Skeletal muscle satellite cell (primary cell): ENCODE measurements around the gene ISL2.

Source experiments
- H3K27me3 ChIP-seq: 2 replicates; pipeline ENCODE4 v1.7.0; 2013; ENCODE audit warnings: low read length; ENCODE audit not compliant: control insufficient read depth, insufficient read depth
- H3K36me3 ChIP-seq: 2 replicates; pipeline ENCODE4 v1.7.0; 2013; ENCODE audit warnings: mild to moderate bottlenecking, control low read depth, low read length; ENCODE audit not compliant: insufficient read depth
- H3K4me1 ChIP-seq: 2 replicates; pipeline ENCODE4 v1.7.0; 2013; ENCODE audit warnings: low read length; ENCODE audit not compliant: control insufficient read depth, insufficient read depth
- H3K4me2 ChIP-seq: 2 replicates; pipeline ENCODE4 v1.7.0; 2013; ENCODE audit warnings: mild to moderate bottlenecking, low read length
- H3K4me3 ChIP-seq: 2 replicates; pipeline ENCODE4 v1.7.0; 2013; ENCODE audit warnings: low read length
- H3K9ac ChIP-seq: 2 replicates; pipeline ENCODE4 v1.7.0; 2013; ENCODE audit warnings: mild to moderate bottlenecking, low read depth, low read length, moderate library complexity
- H3K9me3 ChIP-seq: replicated peaks from 2 replicates; pipeline ENCODE4 v1.7.0; 2013; ENCODE audit warnings: mild to moderate bottlenecking, control low read depth, low read length

The ISL2 gene

GRCh38 chr15:76345583-76345879 lies 9.0 kb downstream of the ISL2 start:
- Histone ChIP-seq H3K4me2 (no peak overlapping the region), H3K9me3 (no peaks in the 10 kb centered on the region), H3K4me3 (no peak overlapping the region), H3K27me3 (peaks cover 45% of the 10 kb centered on the region), H3K4me1 (peaks cover 11% of the 10 kb centered on the region), H3K36me3 (peaks cover 17% of the 10 kb centered on the region), H3K9ac (no peak overlapping the region)

DNA sequence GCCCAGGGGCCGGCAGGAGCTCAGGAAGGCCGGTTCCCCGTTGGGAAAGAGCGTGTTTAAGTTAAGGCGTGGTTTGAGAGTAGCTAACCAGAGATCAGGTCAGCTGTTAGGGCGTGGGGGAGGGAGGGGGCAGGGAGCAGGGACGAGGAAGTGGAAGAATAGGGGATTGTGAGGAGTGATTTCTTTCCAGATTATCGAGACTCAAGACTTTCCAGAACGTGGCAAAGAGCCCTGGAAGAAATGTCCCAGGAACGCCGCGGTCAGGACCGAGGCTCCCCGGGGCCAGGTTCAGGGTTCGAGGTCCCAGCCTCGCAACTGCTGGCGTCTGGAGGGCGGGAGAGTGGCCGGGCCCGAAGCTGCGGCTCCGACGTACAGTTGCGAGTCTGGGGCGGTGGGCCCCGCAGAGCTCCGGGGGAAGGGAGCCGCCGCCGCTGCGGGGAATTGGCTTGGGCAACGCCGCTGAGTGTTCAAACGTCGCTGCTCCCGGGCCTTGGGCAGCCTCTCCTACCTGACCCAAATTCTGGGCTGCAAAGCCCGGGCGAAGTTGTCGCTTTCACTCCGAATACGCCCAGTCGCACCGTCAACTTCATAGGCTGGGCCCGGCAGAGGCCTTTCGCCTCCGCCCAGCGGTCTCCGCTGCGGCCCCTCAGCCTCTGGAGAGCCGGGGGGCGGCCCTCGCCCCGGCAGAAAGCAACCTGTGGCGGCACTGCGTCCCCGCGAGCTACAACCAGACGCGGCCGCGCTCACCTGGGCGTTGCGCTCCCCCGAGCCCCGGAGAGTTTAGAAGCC lies 9.5 kb downstream of the ISL2 start:
- no peak overlapping the region for H3K4me3 ChIP-seq
- H3K4me1 ChIP-seq: peaks cover 6% of the 10 kb centered on the region
- peaks cover 39% of the 10 kb centered on the region for H3K27me3 ChIP-seq
- no peaks in the 10 kb centered on the region for H3K9me3 ChIP-seq
- H3K36me3 ChIP-seq: peaks cover 13% of the 10 kb centered on the region
- no peak overlapping the region for H3K4me2 ChIP-seq
- H3K9ac ChIP-seq: no peak overlapping the region

DNA sequence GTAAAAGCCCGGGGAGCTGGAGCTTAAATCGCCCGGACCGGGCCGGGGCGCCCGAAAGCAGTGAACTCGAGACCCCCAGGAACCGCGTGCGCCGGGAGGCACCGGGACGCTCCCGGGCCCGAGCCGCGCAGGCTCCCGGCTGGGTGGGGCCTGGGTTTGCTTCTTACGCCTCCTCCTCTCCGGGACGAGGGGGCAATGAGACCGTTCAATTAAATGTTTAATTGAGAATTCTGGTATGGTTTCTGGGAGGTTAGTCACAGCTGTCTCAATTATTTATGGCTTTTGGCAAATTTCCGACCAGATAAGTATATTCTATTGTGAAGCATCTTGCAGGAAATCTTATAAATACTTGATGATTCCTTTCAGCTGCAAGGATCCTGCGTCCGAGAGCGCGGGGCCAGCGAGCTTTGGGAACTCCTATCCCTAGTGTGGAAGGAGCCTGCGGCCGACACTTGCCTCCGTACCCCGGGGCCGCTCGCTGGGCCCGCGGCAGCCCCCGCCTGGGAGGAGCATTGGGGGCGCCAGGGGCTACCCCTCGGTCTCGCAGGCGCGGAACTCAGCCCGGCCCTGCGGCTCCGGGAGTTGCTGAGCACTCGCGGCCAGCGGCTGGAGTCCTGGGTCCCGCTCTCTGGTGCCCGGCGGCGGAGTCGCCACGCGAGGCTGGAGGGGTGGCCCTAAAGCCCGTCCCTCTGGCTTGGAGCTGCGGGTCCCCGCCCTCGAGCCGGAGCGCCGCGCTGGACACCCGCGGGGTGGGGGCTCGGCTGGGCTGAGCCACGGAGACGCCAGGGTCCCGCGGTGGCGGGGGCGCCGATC lies 10.3 kb downstream of the ISL2 start:
- no peak overlapping the region for H3K4me2 ChIP-seq
- peaks cover 5% of the 10 kb centered on the region for H3K4me1 ChIP-seq
- H3K27me3 ChIP-seq: peaks cover 31% of the 10 kb centered on the region
- H3K9ac ChIP-seq: no peak overlapping the region
- no peak overlapping the region for H3K4me3 ChIP-seq
- no peaks in the 10 kb centered on the region for H3K9me3 ChIP-seq
- H3K36me3 ChIP-seq: peaks cover 8% of the 10 kb centered on the region

DNA sequence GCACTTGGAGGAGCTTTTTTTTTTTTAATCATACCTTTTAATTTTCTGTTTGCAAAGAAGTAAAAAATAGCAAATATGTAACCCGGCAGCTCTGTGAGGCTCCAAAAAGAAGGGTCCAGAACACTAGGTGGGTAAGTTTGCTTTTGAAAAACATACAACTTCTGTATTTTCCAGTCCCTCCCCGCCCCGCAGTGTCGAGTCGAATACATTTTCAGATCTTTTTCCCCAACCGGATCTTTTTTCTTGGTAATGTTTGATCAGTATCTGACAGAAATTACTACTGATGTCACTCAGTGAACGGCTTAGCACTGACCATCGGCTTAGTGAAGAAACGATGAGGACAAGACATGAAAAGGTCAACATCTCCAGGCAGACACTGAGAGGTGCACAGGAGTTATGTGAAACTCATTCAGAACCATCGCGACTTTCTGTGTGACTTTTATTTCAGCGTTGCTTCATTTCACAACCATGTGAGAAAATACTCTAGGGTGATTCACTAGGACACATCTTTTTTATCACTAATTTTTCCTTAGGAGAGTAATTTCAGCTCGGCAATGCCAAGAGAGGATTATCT lies 11.0 kb downstream of the ISL2 start:
- Histone ChIP-seq H3K4me2 (no peak overlapping the region), H3K4me1 (peaks cover 5% of the 10 kb centered on the region), H3K36me3 (peaks cover 4% of the 10 kb centered on the region), H3K4me3 (no peak overlapping the region), H3K9me3 (no peaks in the 10 kb centered on the region), H3K27me3 (peaks cover 27% of the 10 kb centered on the region), H3K9ac (no peak overlapping the region)

- H3K4me3 ChIP-seq: no peak overlapping the region
- no peak overlapping the region for H3K9ac ChIP-seq
- peaks cover 3% of the 10 kb centered on the region for H3K4me1 ChIP-seq
- peaks cover 4% of the 10 kb centered on the region for H3K36me3 ChIP-seq
- no peak overlapping the region for H3K4me2 ChIP-seq
- no peaks in the 10 kb centered on the region for H3K9me3 ChIP-seq
- peaks cover 11% of the 10 kb centered on the region for H3K27me3 ChIP-seq
Measured at GRCh38 chr15:76349301-76350070, 12.9 kb downstream of the ISL2 start.

GRCh38 chr15:76353023-76353577 lies 16.5 kb downstream of the ISL2 start:
- Histone ChIP-seq H3K9ac (no peak overlapping the region), H3K36me3 (no peaks in the 10 kb centered on the region), H3K4me1 (peaks cover 3% of the 10 kb centered on the region), H3K4me3 (no peak overlapping the region), H3K27me3 (no peaks in the 10 kb centered on the region), H3K9me3 (no peaks in the 10 kb centered on the region), H3K4me2 (no peak overlapping the region)

GRCh38 chr15:76353903-76354302 lies 17.3 kb downstream of the ISL2 start:
- Histone ChIP-seq H3K9me3 (no peaks in the 10 kb centered on the region), H3K4me1 (peaks cover 3% of the 10 kb centered on the region), H3K4me2 (no peak overlapping the region), H3K36me3 (no peaks in the 10 kb centered on the region), H3K9ac (no peak overlapping the region), H3K4me3 (no peak overlapping the region), H3K27me3 (no peaks in the 10 kb centered on the region)

DNA sequence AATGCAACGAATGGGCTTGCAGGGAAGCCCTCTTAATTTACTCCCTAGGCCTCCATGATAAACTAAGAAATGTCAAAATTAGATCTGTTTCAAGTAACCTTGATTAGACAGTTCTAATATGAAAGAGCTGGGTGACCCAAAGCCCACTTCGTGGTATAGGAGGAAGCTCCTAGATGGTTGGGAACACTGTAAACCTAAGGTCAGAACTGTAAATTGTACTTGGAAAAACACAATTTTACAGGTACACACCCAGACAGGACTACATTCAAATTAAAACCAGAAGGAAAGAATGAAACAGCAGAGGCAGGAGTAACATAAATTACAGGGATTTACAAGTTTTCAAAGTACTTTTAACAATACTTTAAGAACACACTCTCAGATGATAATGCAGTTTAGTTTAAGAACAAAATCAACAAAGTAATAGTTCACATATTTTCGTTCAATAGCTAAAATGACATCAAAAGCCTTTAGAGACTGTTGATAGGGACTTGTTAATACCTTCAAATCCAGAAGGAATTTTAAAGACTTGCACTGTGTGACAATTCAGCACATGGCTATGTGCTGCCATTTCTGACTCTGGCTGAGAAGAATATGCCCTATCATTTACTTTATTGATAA lies 18.4 kb downstream of the ISL2 start:
- Histone ChIP-seq H3K4me1 (no peaks in the 10 kb centered on the region), H3K9ac (no peak overlapping the region), H3K27me3 (no peaks in the 10 kb centered on the region), H3K9me3 (no peaks in the 10 kb centered on the region), H3K36me3 (no peaks in the 10 kb centered on the region), H3K4me2 (no peak overlapping the region), H3K4me3 (no peak overlapping the region)

DNA sequence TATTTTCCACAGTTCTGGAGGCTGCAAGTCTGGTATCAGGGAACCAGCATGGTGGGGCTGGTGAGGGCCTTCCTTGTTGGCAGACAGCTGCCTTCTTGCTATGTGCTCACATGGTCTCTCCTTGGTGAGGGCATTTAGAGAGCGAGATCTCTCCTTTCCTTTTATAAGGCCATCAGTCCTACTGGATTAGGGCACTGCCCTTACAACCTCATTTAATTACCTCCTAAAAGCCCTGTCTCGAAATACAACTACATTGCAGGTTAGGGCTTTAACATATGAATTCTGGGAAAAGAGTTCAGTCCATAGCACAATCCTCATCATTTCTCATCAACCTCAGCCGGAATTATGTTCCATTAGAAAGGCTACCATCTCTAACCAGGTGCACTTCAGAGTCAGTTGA lies 21.9 kb downstream of the ISL2 start:
- Histone ChIP-seq H3K36me3 (no peaks in the 10 kb centered on the region), H3K27me3 (no peaks in the 10 kb centered on the region), H3K4me1 (no peaks in the 10 kb centered on the region), H3K4me2 (no peak overlapping the region), H3K9ac (no peak overlapping the region), H3K4me3 (no peak overlapping the region), H3K9me3 (no peaks in the 10 kb centered on the region)

DNA sequence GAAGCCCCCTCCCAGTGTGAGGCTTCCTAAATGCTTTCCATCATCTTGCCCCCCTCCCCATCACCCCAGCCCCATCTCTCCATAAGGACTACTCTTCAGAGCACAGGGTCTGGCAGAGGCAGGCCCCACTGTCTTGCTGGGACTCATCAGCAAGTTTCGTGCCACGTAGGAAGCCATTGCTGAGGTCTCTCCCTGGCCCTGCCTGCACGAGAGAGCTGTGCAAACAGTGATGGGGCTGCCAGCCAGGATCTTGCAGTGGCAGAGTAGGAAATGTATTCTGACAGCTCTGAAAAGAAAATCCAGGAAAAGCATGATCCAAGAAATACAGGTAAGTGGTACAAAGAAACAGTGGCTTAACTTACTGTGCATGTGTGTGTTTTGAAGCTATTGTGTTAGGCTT lies 22.6 kb downstream of the ISL2 start:
- no peaks in the 10 kb centered on the region for H3K27me3 ChIP-seq
- no peaks in the 10 kb centered on the region for H3K36me3 ChIP-seq
- H3K4me3 ChIP-seq: no peak overlapping the region
- no peak overlapping the region for H3K9ac ChIP-seq
- H3K9me3 ChIP-seq: no peaks in the 10 kb centered on the region
- H3K4me1 ChIP-seq: no peaks in the 10 kb centered on the region
- no peak overlapping the region for H3K4me2 ChIP-seq

DNA sequence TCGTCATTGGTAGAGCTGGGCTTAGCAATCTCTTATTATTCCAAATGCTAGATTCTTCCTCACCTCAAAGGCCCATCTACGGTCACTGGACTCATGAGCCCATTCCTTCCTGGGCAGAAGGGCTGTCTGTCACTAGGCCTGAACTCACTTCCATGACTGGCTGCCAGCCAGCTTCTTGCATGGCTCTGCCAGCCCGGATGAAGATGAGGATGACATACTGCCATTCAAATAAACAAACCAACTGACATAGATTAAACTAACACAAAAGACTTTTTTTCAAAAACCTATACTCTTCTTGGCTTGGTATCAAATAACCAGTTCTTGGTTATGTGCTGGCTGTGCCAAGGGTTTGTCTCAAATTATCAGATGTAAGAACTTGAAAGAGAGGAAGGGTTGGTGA lies 23.8 kb downstream of the ISL2 start:
- no peaks in the 10 kb centered on the region for H3K27me3 ChIP-seq
- no peaks in the 10 kb centered on the region for H3K4me1 ChIP-seq
- no peak overlapping the region for H3K4me3 ChIP-seq
- no peak overlapping the region for H3K9ac ChIP-seq
- no peaks in the 10 kb centered on the region for H3K9me3 ChIP-seq
- H3K4me2 ChIP-seq: no peak overlapping the region
- H3K36me3 ChIP-seq: no peaks in the 10 kb centered on the region
